ENCODE measurements around the gene SCYL1.

DNA sequence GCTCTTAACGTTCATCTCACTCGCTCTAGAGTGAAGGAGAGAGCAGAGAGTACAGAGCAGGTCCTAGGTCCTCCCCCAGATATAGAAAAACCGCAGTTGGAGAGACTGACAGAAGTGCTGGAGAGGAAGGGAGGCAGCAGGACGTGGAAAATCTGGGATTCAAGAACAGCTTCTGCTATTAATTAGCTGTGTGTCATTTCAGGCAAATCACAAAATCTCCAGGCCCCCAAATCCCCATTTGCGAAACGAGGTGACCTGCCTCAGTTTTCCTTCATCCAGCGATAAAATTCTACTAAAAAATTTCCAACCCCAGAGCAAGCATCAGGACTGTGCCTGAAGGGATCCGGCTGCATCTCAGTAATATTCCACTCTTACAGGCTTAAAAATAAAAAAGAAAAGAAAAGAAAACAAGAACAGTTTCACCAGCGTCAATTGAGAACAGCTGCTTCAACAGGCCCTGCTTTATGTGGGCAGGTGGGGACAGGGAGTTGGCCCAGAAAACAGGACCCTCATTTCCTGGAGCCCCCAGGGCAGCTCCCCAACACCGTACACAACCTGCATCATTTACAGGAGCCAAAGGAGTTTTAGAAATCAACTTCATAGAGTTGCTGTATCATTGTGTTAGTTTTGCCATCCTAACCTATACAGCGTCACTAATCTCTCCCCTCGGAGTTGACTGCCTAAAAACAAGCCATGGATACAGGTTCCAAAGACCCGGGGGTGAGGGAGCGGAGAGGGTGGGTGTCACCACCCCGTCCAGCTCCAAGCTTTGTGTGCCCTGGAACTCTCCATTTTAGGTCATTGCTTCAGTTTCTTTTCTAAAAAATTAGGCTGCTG lies 28.4 kb upstream of the SCYL1 start:
- TF ChIP-seq, protein P1, sequence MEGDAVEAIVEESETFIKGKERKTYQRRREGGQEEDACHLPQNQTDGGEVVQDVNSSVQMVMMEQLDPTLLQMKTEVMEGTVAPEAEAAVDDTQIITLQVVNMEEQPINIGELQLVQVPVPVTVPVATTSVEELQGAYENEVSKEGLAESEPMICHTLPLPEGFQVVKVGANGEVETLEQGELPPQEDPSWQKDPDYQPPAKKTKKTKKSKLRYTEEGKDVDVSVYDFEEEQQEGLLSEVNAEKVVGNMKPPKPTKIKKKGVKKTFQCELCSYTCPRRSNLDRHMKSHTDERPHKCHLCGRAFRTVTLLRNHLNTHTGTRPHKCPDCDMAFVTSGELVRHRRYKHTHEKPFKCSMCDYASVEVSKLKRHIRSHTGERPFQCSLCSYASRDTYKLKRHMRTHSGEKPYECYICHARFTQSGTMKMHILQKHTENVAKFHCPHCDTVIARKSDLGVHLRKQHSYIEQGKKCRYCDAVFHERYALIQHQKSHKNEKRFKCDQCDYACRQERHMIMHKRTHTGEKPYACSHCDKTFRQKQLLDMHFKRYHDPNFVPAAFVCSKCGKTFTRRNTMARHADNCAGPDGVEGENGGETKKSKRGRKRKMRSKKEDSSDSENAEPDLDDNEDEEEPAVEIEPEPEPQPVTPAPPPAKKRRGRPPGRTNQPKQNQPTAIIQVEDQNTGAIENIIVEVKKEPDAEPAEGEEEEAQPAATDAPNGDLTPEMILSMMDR (conservative IDR thresholded peaks at IDR 0.05) = no peak
- TF ChIP-seq EZH2 (IDR thresholded peaks at IDR 0.05; ENCODE audit: low read depth) = no peak
